Sigmoid colon (tissue), 7 donors: ENCODE results near the gene NKX2-3. TPM values are rescaled to one million over a fixed set of nuclear protein-coding genes. Genes with fewer than 3 reads are reported as not detected.

ENCODE experiments used
- DNase-seq: peaks from one replicate; pipeline ENCODE4 v3.0.0-alpha.2; 2019
- H3K27ac ChIP-seq, 4 donors: fragments of 200-600 bp; sonication (generic); one replicate each; pipeline ENCODE4 v1.5.1; 2016 to 2019; ENCODE audit warnings: mild to moderate bottlenecking in 1 of 4
- H3K27me3 ChIP-seq, 3 donors: fragments of 200-600 bp; sonication (generic); one replicate each; pipeline ENCODE4 v1.5.1; 2019; ENCODE audit warnings: mild to moderate bottlenecking in 1 of 3
- H3K36me3 ChIP-seq, 4 donors: fragments of 200-600 bp; sonication (generic); one replicate each; pipeline ENCODE4 v1.5.1; 2016 to 2019
- H3K4me1 ChIP-seq, 4 donors: fragments of 200-600 bp; sonication (generic); one replicate each; pipeline ENCODE4 v1.5.1; 2017 to 2019
- H3K4me3 ChIP-seq, 4 donors: fragments of 200-600 bp; sonication (generic); one replicate each; pipeline ENCODE4 v1.5.1; 2017 to 2019; ENCODE audit warnings: mild to moderate bottlenecking in 2 of 4, moderate library complexity in 1 of 4
- H3K9me3 ChIP-seq, 4 donors: fragments of 200-600 bp in 3 of 4; sonication (generic) in 3 of 4; one replicate each; pipeline versions ENCODE4 v1.5.1 to v1.6.1; 2013 to 2019
- EP300 ChIP-seq, 4 donors: sonication (generic); formaldehyde crosslinking; IDR thresholded peaks; one replicate each; pipeline ENCODE4 v1.6.1; 2017; ENCODE audit warnings: antibody characterized with exemption in 4 of 4
- POLR2A ChIP-seq, 2 donors: fragments of 450-650 bp; IDR thresholded peaks; one replicate each; pipeline ENCODE4 v1.6.1; 2016; ENCODE audit warnings: antibody characterized with exemption in 2 of 2, mild to moderate bottlenecking in 2 of 2, moderate library complexity in 2 of 2
- POLR2AphosphoS5 ChIP-seq, 4 donors: sonication (generic); formaldehyde crosslinking; IDR thresholded peaks; one replicate each; pipeline ENCODE4 v1.6.1; 2017; ENCODE audit warnings: antibody characterized with exemption in 4 of 4
- WGBS, 2 donors: extraction: QIAGEN DNeasy Blood & Tissue Kit; methylation state at CpG; one replicate each; pipeline ENCODE4 v1.1.7; 2013; 5-methylcytosine and 5-hydroxymethylcytosine counted together
- intact Hi-C: fragments of 100-400 bp; cut with DNase I; formaldehyde crosslinking; loops from one replicate; pipeline ENCODE4 v1.15.1; 2023
- polyA plus RNA-seq, 3 donors: library from polyadenylated mRNA; stranded (reverse); fragments of 200-250 nt; gene quantifications; one replicate each; pipeline ENCODE4 v1.2.3, GENCODE V29; 2013
- total RNA-seq, 4 donors: library from RNA; depleted of rRNA; stranded (reverse); fragments of >200 nt; gene quantifications; one replicate each; pipeline ENCODE4 v1.1.0, GENCODE V29; 2016
- TF ChIP-seq, protein P1 (sequence below), 4 experiments: fragments of 450-650 bp in 3 of 4; fragments of 200-600 bp in 1 of 4; IDR thresholded peaks; one replicate each; pipeline ENCODE4 v1.5.1; 2016 to 2019; ENCODE audit warnings: antibody characterized with exemption in 4 of 4, mild to moderate bottlenecking in 3 of 4, moderate library complexity in 2 of 4
- donor health status: healthy with polysubstance abuse.
- donor health status: Bipolar disorder and iron deficiency.
- donor health status: healthy.

The NKX2-3 gene
- total and polyA plus RNA-seq, 7 donors = 5.8 to 49.9 (median 32.4) TPM

- Histone ChIP-seq H3K36me3 (peaks cover 0 to 4% (median 0%) of the 10 kb centered on the region in 4 donors), H3K27me3 (peaks cover 0 to 8% (median 0%) of the 10 kb centered on the region in 3 donors), H3K4me1 (peaks cover 0 to 40% (median 25%) of the 10 kb centered on the region in 4 donors), H3K9me3 (no peaks in the 10 kb centered on the region), H3K27ac (peak overlapping the region in 3 of 4 donors; percentile 94 to 95 (median 94)), H3K4me3 (no peak overlapping the region)
- 7 to 35% methylated on average over 1 of the region's 1 CpG for WGBS, 2 donors
- TF ChIP-seq POLR2AphosphoS5 (IDR thresholded peaks at IDR 0.05) (no peak), POLR2A (IDR thresholded peaks at IDR 0.05) (no peak), EP300 (IDR thresholded peaks at IDR 0.05) (no peak)
- TF ChIP-seq, protein P1, sequence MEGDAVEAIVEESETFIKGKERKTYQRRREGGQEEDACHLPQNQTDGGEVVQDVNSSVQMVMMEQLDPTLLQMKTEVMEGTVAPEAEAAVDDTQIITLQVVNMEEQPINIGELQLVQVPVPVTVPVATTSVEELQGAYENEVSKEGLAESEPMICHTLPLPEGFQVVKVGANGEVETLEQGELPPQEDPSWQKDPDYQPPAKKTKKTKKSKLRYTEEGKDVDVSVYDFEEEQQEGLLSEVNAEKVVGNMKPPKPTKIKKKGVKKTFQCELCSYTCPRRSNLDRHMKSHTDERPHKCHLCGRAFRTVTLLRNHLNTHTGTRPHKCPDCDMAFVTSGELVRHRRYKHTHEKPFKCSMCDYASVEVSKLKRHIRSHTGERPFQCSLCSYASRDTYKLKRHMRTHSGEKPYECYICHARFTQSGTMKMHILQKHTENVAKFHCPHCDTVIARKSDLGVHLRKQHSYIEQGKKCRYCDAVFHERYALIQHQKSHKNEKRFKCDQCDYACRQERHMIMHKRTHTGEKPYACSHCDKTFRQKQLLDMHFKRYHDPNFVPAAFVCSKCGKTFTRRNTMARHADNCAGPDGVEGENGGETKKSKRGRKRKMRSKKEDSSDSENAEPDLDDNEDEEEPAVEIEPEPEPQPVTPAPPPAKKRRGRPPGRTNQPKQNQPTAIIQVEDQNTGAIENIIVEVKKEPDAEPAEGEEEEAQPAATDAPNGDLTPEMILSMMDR (IDR thresholded peaks at IDR 0.05) = no peak
- intact Hi-C loops = loop anchor here (5.0 kb wide), 1 partner anchor 108 kb away; the partner anchor contains the start of gene GOT1
- no peak for DNase-seq
Measured at GRCh38 chr10:99539820-99540219, 7.1 kb downstream of the NKX2-3 start.

DNA sequence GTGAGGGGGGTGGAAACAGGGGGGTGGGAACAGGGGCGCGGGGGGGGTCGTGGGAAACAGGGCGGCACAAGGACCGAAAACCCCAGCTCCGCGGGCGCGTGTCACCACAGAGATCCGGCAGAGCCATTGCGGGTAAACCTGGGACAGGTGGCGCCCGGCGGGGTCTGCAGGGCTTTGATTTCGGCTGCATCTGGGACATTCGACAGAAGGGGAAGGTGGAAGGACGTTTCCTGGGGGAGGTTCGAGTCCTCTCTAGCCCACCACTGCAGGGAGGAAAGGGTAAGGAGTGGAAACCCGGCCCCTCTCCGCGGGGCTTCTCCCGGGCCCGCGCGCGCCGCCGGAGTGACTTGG lies 7.5 kb downstream of the NKX2-3 start:
- 4 to 5% methylated on average over 28 of the region's 28 CpGs for WGBS, 2 donors
- Histone ChIP-seq H3K4me3 (peak overlapping the region; percentile 31 to 58 (median 50)), H3K9me3 (no peaks in the 10 kb centered on the region), H3K36me3 (no peaks in the 10 kb centered on the region), H3K27me3 (peaks cover 0 to 5% (median 0%) of the 10 kb centered on the region in 3 donors), H3K27ac (peak overlapping the region in 3 of 4 donors; percentile 38 to 95 (median 55)), H3K4me1 (peaks cover 0 to 40% (median 25%) of the 10 kb centered on the region in 4 donors)
- no peak for DNase-seq
- no peak for TF ChIP-seq POLR2AphosphoS5 (IDR thresholded peaks at IDR 0.05)
- TF ChIP-seq, protein P1 (IDR thresholded peaks at IDR 0.05) = no peak
- TF ChIP-seq EP300 (IDR thresholded peaks at IDR 0.05) = no peak
- TF ChIP-seq POLR2A (IDR thresholded peaks at IDR 0.05) = no peak
- intact Hi-C loops = no loop called here

- peak; percentile 76 for DNase-seq
- WGBS, 2 donors = 3 to 7% methylated on average over 49 of the region's 49 CpGs
- H3K9me3 ChIP-seq = no peaks in the 10 kb centered on the region
- peaks cover 0 to 36% (median 25%) of the 10 kb centered on the region in 4 donors for H3K4me1 ChIP-seq
- TF ChIP-seq POLR2AphosphoS5 (IDR thresholded peaks at IDR 0.05) (peak in 1 of 4 donors; percentile 25), POLR2A (IDR thresholded peaks at IDR 0.05) (no peak)
- TF ChIP-seq, protein P1 (IDR thresholded peaks at IDR 0.05) = no peak
- intact Hi-C loops = no loop called here
- H3K27ac ChIP-seq = peak overlapping the region in 3 of 4 donors; percentile 38 to 95 (median 55)
- peaks cover 0 to 5% (median 0%) of the 10 kb centered on the region in 3 donors for H3K27me3 ChIP-seq
- no peaks in the 10 kb centered on the region for H3K36me3 ChIP-seq
- H3K4me3 ChIP-seq = peak overlapping the region; percentile 31 to 58 (median 50)
Measured at GRCh38 chr10:99540657-99541531, 8.2 kb downstream of the NKX2-3 start.

DNA sequence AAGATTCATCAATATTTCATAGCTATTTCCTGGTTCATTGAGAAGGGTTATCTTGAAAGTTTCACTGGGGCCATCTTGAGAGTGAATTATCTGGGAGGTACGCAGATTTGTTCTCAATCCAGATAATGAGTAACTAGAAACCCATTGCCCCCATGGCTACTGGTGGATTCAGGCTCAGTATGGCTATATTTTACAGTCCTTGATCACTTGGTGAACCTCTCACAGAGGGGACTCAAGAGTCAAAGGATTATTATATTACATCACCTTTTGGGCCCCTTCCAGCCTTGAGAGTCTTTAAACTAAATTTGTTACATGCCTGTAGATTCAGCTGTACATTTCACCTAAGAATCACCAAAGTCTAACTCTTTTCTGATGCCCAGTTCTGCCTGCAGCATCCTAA lies 11.6 kb downstream of the NKX2-3 start:
- no peak overlapping the region for H3K4me3 ChIP-seq
- no peak overlapping the region for H3K27ac ChIP-seq
- WGBS, 2 donors = 57 to 79% methylated on average over 1 of the region's 1 CpG
- no peak for DNase-seq
- peaks cover 0 to 20% (median 14%) of the 10 kb centered on the region in 4 donors for H3K4me1 ChIP-seq
- intact Hi-C loops = no loop called here
- H3K27me3 ChIP-seq = peaks cover 0 to 5% (median 0%) of the 10 kb centered on the region in 3 donors
- TF ChIP-seq, protein P1 (IDR thresholded peaks at IDR 0.05) = no peak
- TF ChIP-seq EP300 (IDR thresholded peaks at IDR 0.05) = no peak
- TF ChIP-seq POLR2AphosphoS5 (IDR thresholded peaks at IDR 0.05) = no peak
- no peak for TF ChIP-seq POLR2A (IDR thresholded peaks at IDR 0.05)
- no peaks in the 10 kb centered on the region for H3K36me3 ChIP-seq
- no peaks in the 10 kb centered on the region for H3K9me3 ChIP-seq
